Measurements from ENCODE around the gene MOB1A.

The MOB1A gene

GRCh38 chr2:74110537-74110936 lies 68.1 kb downstream of the MOB1A start:
- no peak for DNase-seq (ENCODE audit: extremely low spot score, insufficient read length, low read depth)
- no peak for FAIRE-seq

DNA sequence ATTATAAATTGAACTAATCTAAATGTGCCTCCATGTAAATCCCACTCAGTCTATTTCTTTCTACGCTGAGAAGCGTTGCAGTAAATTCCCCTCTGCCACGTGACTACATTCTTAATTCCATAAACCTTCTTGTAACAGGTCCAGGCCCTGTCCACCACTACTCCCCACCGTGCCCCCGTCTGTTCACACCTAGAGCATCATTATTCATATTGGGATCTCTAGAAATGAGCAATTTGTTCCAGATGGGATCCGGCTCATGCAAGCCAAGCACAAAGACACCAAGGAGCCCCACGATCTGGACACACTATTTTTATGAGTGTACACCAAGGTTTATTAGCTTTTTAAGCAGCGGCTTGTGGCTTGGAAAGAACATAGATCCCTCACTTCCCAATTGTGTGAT lies 69.1 kb downstream of the MOB1A start:
- FAIRE-seq (no peak), DNase-seq (ENCODE audit: extremely low spot score, insufficient read length, low read depth) (no peak)

DNA sequence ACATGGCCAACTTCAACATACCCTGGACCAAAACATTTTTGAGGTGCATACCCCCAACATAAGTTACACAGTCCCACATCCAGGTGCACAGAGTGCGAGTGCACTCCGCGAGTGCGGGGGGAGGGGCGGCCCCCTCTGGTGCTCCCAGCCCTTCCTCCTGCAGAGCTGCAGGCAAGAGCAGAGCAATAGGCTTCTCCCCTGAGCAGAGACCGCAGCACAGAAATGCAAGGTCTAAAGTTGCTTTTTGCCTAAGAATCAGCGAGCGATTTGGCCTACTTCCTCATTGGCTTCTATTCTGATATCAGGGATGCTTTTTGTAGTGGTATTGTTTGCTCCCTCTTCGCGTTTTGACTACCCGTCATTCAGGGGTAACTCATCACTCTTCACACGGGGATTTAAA lies 71.6 kb downstream of the MOB1A start:
- no peak for FAIRE-seq
- no peak for DNase-seq (ENCODE audit: extremely low spot score, insufficient read length, low read depth)

DNA sequence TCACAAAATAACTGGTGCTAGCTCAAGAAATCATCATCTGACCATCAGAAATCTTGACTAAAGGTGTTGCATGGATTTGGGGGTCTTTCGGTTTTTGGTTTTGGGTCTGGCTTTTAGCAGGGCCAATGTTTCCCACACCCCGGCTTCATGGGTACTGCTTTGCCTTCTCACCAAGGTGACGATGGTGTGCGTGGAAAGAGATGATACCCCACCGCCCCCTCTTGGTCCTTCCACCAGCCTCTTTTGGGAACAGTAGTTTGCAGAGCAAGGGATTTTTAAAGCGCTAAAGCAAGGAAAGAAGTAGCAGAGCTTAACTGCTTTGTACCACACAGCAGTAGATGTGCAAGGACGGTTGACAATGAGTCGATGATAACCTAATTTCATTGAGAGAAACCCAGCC lies 73.3 kb downstream of the MOB1A start:
- DNase-seq (ENCODE audit: extremely low spot score, insufficient read length, low read depth) (no peak), FAIRE-seq (no peak)

GRCh38 chr2:74104839-74105238 lies 73.8 kb downstream of the MOB1A start:
- DNase-seq (ENCODE audit: extremely low spot score, insufficient read length, low read depth): no peak
- FAIRE-seq: no peak

- no peak for FAIRE-seq
- no peak for DNase-seq (ENCODE audit: extremely low spot score, insufficient read length, low read depth)
Observed at GRCh38 chr2:74103763-74104162, 74.9 kb downstream of the MOB1A start.
